ENCODE measurements around the gene OGT. TPM values are rescaled to one million over a fixed set of nuclear protein-coding genes. Genes with fewer than 3 reads are reported as not detected.

The OGT gene
- polyA plus RNA-seq, 1 of the 3 experiments (the other 2 are of a cell fraction), result 77.0 TPM

GRCh38 chrX:71579136-71579989, 46.5 kb downstream of the OGT start:
- DNase-seq, result peak; percentile 28
- no peaks in the 10 kb centered on the region for H3K4me1 ChIP-seq (ENCODE audit: control insufficient read depth in 1 of 2, insufficient read depth in 2 of 2, low read depth in 1 of 2, low read length in 1 of 2)
- TF ChIP-seq TEAD4 (IDR thresholded peaks at IDR 0.05; ENCODE audit: borderline replicate concordance, insufficient read depth) (no peak), USF1 (IDR thresholded peaks at IDR 0.05; ENCODE audit: borderline replicate concordance, low read depth) (no peak)

GRCh38 chrX:71579990-71580380, 47.1 kb downstream of the OGT start:
- no peaks in the 10 kb centered on the region for H3K4me1 ChIP-seq (ENCODE audit: control insufficient read depth in 1 of 2, insufficient read depth in 2 of 2, low read depth in 1 of 2, low read length in 1 of 2)
- DNase-seq, result peak; percentile 23
- POLR2A ChIA-PET, result no interaction called here
- H3K9me3 ChIP-seq, result no peaks in the 10 kb centered on the region
- WGBS (ENCODE audit: low lambda C conversion rate), result 63% methylated on average over 7 of the region's 7 CpGs
- peaks cover 4 to 16% of the 10 kb centered on the region in 2 experiments for H3K36me3 ChIP-seq (replicated peaks in 1 of 2; ENCODE audit: control insufficient read depth in 1 of 2, insufficient read depth in 2 of 2, low read length in 1 of 2)
- H4K20me1 ChIP-seq (ENCODE audit: insufficient read depth), result no peaks in the 10 kb centered on the region
- H3K27ac ChIP-seq (ENCODE audit: low read depth in 2 of 2, low read length in 1 of 2), result no peak overlapping the region
- no peak overlapping the region for H3K9ac ChIP-seq
- CTCF ChIA-PET, result no interaction called here
- H2AFZ ChIP-seq (ENCODE audit: low read depth), result no peak overlapping the region
- H3F3A ChIP-seq (replicated peaks; ENCODE audit: insufficient read depth), result peaks cover 11% of the 10 kb centered on the region
- H3K27me3 ChIP-seq (ENCODE audit: insufficient read depth), result peaks cover 11% of the 10 kb centered on the region; the same call in 1 of the 2 replicates
- TF ChIP-seq EP300 (IDR thresholded peaks at IDR 0.05; ENCODE audit: borderline replicate concordance in 1 of 2, low read depth in 1 of 2, low read length in 1 of 2) (no peak), USF2 (IDR thresholded peaks at IDR 0.05; ENCODE audit: borderline replicate concordance, low read depth, low read length) (no peak), FOXJ3 (CRISPR knock-in tag; IDR thresholded peaks at IDR 0.05) (no peak)
- no peaks in the 10 kb centered on the region for H3K79me2 ChIP-seq (ENCODE audit: insufficient read depth)
- no peaks in the 10 kb centered on the region for H3K9me2 ChIP-seq
- no peak overlapping the region for H3K4me2 ChIP-seq
- no peak overlapping the region for H3K4me3 ChIP-seq (ENCODE audit: low read depth in 2 of 2, low read length in 1 of 2)

More at GRCh38 chrX:71579136-71579989, 46.5 kb downstream of the OGT start:
- no peaks in the 10 kb centered on the region for H3K9me2 ChIP-seq
- no peak overlapping the region for H3K4me2 ChIP-seq
- no peaks in the 10 kb centered on the region; the same call in 1 of the 2 replicates for H4K20me1 ChIP-seq (ENCODE audit: insufficient read depth)
- H3K9me3 ChIP-seq, result no peaks in the 10 kb centered on the region
- no peak overlapping the region for H3K4me3 ChIP-seq (ENCODE audit: low read depth in 2 of 2, low read length in 1 of 2)
- peaks cover 10 to 22% of the 10 kb centered on the region in 2 experiments for H3K36me3 ChIP-seq (replicated peaks in 1 of 2; ENCODE audit: control insufficient read depth in 1 of 2, insufficient read depth in 2 of 2, low read length in 1 of 2)
- H3K9ac ChIP-seq, result no peak overlapping the region
- ChIA-PET CTCF (no interaction called here), POLR2A (no interaction called here)
- H3K27ac ChIP-seq (ENCODE audit: low read depth in 2 of 2, low read length in 1 of 2), result no peak overlapping the region
- WGBS (ENCODE audit: low lambda C conversion rate), result 79% methylated on average over 26 of the region's 26 CpGs
- H3K79me2 ChIP-seq (ENCODE audit: insufficient read depth), result no peaks in the 10 kb centered on the region
- H3K27me3 ChIP-seq (ENCODE audit: insufficient read depth), result peaks cover 11% of the 10 kb centered on the region; the same call in 1 of the 2 replicates
- H3F3A ChIP-seq (replicated peaks; ENCODE audit: insufficient read depth), result peaks cover 11% of the 10 kb centered on the region
- H2AFZ ChIP-seq (ENCODE audit: low read depth), result no peak overlapping the region

- no peak overlapping the region for H3K4me3 ChIP-seq (ENCODE audit: low read depth in 2 of 2, low read length in 1 of 2)
- no peaks in the 10 kb centered on the region for H3K9me2 ChIP-seq
- DNase-seq, result no peak
- WGBS (ENCODE audit: low lambda C conversion rate), result 46% methylated on average over 5 of the region's 5 CpGs
- H2AFZ ChIP-seq (ENCODE audit: low read depth), result no peak overlapping the region
- CTCF ChIA-PET, result interaction anchor here (1.1 kb wide), 1 partner anchor 26 kb away, joined by 4 read pairs; no protein-coding TSS in a partner anchor
- H3K4me2 ChIP-seq, result no peak overlapping the region
- no peaks in the 10 kb centered on the region for H4K20me1 ChIP-seq (ENCODE audit: insufficient read depth)
- H3K27me3 ChIP-seq (ENCODE audit: insufficient read depth), result peaks cover 7% of the 10 kb centered on the region; the same call in 1 of the 2 replicates
- no peaks in the 10 kb centered on the region for H3K9me3 ChIP-seq
- H3K36me3 ChIP-seq (replicated peaks in 1 of 2; ENCODE audit: control insufficient read depth in 1 of 2, insufficient read depth in 2 of 2, low read length in 1 of 2), result peaks cover 0 to 10% of the 10 kb centered on the region in 2 experiments
- H3K9ac ChIP-seq, result no peak overlapping the region
- H3K4me1 ChIP-seq (ENCODE audit: control insufficient read depth in 1 of 2, insufficient read depth in 2 of 2, low read depth in 1 of 2, low read length in 1 of 2), result no peaks in the 10 kb centered on the region
- no peak for TF ChIP-seq USF2 (IDR thresholded peaks at IDR 0.05; ENCODE audit: borderline replicate concordance, low read depth, low read length)
- no peak for TF ChIP-seq RAD21 (IDR thresholded peaks at IDR 0.05; ENCODE audit: low read length)
- TF ChIP-seq TAF1 (IDR thresholded peaks at IDR 0.05; ENCODE audit: borderline replicate concordance, low read depth, low read length), result no peak
- no peak for TF ChIP-seq NRF1 (IDR thresholded peaks at IDR 0.05; ENCODE audit: low read depth, low read length)
- no peak for TF ChIP-seq RXRA (IDR thresholded peaks at IDR 0.05; ENCODE audit: borderline replicate concordance, low read depth)
- H3K27ac ChIP-seq (ENCODE audit: low read depth in 2 of 2, low read length in 1 of 2), result no peak overlapping the region
- no peaks in the 10 kb centered on the region for H3F3A ChIP-seq (replicated peaks; ENCODE audit: insufficient read depth)
- POLR2A ChIA-PET, result no interaction called here
- H3K79me2 ChIP-seq (ENCODE audit: insufficient read depth), result no peaks in the 10 kb centered on the region
These were observed 48.3 kb downstream of the OGT start for GRCh38 chrX:71581210-71581609.
